CMK (cell line): ENCODE results near the gene RASGRF1.
A peak's percentile ranks its signal among the peaks of the same experiment; 100 is the strongest.

ENCODE experiments used
- DNase-seq: peaks from one replicate; pipeline ENCODE4 v3.0.0-alpha.2; 2010; ENCODE audit warnings: low read depth

Gene RASGRF1

DNA sequence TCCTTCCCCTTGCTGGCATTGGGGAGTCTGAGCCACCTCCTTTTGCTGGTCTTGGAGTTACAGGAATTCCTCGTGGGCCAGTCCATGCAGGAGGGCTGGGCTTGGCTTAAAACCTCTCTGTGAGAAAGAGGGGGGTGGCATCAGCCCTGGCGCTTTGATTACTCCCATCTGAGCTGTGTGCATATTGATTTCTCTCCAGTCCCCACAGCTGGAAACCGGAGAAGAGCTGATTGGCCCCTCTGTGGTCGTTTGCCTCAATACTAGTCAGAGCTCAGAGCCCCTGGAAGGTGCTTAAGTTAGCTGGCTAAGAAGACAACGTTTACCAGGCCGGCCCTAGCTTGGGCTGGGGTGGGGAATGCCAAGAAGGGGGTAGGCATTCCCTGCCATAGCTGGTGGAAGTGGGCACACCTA, 4.0 kb upstream of the RASGRF1 start:
- no peak for DNase-seq

DNA sequence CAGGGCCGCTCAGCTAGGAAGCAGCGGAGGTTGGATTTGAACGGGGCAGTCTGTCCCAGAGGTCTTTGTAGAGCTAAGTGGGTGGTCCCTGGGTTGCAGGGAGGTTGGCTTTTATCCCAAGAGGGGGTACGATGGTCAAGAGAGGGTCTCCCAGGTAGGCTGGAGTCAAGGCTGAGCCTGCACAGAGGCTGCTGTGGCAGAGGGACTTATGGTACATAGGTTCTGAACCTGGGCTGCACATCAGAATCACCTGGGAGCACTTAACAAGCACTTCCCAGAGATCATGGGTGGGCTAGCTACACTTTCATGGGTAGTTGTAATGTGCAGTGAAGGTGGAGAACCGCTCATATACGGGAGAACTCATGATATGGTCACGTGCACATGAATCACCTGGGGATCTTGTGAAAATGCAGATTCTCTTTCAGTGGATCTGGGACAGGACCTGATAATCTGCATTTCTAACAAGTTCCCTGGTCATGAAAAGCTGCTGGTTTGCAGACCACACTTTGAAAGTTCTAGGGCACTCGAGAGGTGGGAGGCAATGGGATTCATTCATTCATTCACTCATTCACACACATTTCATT, 2.9 kb upstream of the RASGRF1 start:
- DNase-seq = no peak

DNA sequence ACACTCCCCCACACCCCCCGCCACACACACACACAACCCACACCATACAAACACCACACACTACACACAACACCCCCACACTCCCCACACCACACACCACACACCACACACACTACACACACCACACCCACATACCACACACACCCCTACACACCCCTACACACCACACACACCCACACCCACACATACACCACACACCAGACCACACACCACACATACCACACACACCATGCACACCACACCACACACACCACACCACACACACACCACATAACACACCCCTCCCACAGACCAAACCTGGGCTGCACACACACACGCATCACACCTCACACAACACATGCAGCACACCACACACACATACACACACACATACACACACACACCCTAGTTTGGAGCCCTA, 1.8 kb upstream of the RASGRF1 start:
- no peak for DNase-seq

DNA sequence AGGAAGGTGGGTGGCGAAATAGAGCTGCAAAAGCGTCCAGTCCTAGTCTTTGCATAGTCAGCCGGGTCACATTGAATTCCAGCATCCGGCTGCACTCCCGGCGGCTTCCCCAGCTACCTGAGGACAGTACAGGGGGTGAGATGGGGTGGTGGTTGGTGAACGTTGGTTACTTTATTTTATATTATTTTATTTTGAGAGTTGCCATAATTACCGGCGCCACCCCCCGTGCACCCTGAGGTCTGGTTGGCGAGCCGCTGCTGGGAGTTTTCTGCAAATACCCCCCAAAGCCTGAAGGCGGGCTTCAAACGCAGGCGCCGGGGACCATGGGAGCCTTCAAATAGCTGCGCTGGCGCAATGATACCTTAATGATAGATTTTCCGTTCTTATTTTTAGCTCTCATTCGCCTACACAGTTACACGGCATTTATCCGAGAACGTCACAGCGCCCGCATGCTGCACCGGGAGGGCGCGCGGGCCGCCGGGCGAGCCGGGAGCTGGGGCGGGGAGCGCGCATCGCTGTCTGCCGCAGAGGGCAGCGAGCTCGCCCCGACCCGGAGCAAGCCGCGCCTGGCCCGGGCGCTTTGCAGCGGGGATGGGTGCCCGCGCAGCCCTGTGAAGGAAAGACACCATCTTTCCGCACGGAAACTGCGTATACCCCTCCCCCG, 756 bp upstream of the RASGRF1 start:
- no peak for DNase-seq

DNA sequence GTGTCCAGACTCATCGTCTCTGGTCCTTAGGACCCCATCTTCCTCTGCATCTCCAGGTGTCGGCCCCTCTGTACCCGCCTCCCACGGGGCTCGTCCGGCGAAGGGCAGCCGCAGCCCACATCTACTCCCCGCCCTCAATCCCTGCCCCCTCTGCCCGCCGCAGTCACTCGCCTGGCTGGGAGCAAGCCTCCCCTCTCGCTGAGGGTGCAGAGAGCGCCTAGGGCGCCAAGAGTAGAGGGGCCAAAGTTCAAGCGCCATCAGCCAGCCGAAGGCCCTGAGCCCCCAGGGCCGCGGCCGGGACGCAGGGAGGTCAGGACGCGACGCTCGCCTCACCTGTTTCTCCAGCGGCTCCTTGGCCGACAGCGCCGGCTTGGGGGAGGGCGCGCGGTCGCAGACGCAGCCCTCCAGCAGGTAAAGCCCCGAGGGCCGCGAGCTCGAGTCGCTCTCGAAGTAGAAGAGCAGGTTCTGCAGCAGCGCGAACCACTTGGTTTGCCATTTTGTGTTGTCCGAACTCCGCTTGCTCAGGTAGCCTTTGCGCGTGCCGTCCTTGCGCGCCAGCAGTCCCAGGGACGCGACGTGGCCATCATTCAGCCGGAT, 592 bp downstream of the RASGRF1 start:
- no peak for DNase-seq

DNA sequence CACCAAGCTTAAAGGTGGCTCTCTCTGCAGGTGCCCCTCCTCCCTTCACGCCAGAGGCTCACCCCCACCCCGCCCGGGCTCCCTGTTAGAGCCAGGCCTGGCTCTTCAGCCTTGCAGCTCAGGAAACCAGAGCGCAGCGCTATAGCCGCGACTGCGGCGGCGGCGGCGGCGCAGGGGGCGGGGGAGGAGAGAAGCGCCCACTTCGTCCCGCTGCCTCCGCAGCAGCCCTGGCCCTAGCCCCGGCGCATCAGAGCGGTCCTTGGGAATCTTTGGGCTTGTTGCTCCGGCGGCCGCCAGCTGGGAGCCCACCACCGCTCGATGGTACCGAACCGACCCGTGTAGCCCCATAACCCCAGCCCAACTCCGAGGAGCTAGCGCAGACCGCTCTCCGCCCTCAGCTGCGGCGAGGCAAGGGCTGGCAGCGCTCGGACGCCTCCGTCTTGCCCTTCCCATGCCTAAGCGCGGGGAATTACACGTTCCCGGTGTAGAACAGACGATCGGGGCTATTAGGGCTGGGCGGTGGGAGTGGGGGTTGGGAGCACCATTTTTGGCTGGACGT, 1.2 kb downstream of the RASGRF1 start:
- DNase-seq = no peak

DNA sequence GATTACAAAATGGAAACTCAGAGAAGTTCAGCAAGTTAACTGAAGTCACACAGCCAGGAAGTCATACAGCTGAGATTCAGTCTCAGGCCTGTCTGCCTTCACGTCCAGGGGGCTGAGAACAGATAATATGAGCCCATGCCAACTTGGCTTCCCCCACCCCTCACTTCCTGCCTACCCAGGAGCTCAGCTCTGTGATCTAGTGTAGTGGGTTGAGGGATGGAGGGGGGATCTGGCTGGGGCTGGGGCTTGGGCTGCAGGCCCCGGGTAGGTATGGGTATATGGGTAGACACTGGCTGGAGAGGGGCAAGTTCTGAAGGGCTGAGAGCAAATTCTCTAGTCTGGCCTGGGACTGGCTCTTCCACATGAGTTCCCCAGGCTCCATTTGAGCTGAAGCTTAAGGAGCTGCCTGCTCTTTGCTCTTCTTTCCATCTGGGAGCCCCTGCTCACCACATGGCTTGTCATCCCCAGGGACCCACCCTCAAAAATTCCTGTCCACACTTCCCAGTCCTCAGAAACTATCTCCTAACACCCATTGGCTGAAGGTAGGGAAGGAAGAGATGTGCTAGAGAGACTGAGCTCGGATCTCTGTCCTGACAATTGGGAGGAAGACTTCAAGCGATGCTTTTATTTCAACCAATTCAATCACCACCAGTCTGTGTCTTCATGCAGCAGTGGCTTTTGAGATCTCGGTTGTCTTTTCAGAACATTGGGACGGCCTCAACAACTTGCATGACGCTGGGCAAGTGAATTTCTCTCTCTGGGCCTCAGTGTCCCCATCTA, 2.0 kb downstream of the RASGRF1 start:
- no peak for DNase-seq

DNA sequence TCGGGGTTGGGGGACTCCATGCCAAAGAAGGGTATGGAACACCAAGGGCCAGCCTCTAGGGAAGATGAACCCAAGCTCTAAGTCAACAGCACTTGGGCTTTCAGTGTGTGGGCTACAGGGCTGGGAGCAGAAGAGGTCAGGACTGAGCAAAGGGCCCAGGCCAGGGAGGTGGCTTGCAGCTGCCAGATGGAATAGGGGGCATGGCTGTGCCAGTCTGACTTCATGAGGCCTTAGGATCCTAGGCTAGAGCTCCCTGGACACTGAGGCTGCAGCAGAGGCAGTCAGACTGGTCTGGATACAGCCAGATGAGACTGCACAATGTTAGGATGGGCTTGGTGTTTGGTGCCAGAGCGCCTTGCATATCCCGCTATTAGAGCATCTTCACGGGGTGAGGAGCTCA, 3.8 kb downstream of the RASGRF1 start:
- no peak for DNase-seq

DNA sequence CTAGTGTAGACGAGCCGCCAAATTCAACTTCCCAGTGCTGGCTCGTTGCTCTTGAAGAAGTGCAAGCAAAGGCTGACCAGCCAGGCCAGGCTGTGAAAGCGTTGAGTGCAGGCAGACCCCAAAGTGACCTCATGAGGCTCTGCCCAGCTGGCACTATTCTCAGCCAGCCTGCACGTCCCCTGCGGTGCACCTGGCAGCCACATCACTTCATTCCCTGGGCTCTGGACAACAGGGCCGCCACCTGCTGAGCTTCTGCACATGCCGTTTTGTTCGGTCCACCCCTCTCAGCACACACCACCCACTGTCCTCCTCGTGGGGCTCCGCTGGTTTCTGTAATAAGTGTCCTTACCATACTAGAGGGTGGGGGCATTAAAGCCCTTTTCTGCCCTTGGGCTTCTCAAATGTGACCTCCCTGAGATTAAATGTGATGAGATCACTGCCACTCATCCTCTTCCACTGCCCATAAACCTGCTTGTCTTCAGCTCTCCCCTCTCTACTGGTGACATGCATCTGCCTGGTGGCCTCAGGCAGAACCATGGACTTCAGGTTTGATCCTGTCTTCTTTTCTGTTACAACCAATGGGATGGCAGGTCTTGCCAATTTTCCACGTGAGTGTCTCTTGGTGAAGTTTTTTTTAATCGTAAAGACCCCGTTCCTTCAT, 6.1 kb downstream of the RASGRF1 start:
- no peak for DNase-seq

DNA sequence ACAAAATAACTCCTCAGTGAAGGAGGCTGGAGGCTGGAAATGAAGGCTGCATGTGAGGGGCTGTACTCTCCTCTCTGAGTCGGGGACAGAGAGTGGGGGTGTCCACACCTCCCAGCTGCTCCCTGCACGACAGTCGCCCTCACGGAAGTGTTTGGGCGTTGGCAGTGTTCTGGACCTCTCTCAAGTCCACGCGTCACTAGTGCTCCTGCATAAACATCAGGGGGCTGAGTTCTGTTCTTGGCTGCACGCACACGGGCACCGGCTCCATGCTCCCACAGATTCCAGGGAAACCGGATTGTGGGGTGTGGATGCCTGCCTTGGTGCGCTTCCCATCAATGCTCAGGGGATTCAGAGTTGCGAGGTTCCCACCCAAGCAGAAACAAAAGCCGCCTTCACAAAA, 7.4 kb downstream of the RASGRF1 start:
- no peak for DNase-seq

DNA sequence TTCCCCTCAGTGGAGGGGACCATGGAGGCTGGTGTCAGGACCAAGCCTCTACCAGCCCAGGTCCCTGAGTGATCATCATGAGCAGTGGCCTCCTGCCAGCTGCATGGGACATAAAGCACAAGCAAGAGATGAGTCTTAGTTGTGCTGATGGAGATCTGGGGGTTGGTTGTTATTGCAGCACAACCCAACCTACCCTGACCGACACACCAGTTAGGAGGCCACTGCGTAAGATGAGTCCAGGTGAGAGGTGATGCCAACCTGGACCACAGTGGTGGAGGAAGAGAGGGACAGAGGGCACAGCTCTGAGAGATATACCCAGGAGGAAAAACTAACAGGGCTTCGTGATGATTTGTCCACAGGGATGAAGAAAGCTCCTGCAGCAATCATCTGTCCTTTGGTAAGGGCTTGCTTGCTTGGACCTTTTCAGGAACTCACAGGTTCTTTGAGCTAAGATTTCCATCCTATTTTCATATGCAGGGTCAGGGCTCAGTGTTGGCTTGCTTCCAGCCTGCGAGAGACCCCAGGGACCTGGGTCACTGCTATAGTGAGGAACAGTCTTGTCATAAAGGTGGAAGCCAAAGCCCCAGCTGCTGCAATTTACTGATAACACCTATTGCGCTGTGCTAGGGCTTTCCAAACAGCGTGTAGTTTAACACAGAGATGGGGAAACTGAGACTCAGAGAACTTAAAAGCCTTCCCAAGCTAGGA, 8.1 kb downstream of the RASGRF1 start:
- no peak for DNase-seq

DNA sequence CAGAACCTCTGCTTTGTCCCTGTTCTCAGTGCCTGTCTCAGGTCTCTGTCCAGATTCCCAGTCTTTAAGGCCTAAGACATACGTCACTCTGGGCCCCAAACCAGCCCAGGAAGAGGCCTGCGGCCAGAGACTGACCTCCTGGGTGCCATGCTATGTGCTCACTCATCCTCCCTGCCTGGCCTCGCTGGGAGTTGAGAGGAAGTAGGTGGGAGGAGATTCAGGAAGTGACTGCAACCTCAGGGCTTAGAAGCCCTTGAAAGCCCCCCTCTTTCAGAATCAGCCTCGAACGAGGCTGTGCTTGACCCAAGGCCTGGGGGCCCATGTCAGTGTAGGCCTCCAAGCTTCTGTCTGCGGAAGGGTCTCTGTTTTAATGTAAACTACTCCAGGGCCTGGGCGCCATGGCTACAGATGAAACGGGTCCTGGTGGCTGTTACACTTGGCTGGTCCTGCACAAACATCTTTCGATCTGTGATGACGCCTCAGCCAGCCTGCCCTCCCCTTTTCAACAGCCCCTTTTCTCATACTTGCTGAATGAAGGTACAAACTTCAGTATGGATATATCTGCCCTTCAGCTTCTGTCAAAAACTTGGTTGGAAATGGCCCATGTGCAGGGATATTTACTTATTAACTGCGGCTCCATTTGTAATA, 11.7 kb downstream of the RASGRF1 start:
- peak; percentile 22 for DNase-seq

DNA sequence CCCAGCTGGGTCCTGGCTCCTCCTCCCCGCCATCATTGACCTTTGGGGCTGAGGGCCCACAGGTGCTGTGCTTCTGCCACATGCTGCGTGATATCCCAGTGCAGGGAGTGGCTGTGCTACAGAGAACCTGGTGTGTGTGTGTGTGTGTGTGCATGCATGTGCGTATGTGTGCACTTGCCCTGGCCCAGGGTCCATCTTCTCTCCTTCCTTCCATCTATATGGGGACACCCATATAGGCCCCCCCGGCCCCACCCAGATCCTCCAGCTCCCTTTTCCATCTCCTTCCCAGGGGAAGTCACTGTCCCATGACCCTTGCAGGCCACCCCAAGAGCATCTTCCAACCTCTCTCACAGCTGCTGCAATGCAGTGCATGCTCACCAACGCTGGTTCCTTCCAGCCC, 12.6 kb downstream of the RASGRF1 start:
- no peak for DNase-seq

DNA sequence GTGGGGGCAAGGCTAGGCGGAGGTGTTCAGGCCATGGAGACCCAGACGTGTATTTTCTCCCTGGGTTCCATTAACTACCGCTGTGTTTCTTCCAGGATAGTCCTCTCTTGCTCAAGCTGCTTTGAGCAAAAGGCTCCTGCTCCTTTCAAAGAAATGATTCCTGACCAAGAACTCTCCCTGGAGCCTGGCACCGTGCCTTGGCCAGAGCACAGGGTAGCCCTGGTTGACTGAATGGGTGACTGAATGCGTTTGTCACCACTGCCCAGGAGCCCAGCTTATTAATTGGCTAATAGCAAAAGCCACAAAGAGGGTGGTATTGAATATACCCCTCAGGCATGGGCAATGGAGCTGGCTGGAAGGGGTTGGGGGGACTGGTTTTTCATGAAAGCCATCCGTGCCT, 13.9 kb downstream of the RASGRF1 start:
- no peak for DNase-seq

DNA sequence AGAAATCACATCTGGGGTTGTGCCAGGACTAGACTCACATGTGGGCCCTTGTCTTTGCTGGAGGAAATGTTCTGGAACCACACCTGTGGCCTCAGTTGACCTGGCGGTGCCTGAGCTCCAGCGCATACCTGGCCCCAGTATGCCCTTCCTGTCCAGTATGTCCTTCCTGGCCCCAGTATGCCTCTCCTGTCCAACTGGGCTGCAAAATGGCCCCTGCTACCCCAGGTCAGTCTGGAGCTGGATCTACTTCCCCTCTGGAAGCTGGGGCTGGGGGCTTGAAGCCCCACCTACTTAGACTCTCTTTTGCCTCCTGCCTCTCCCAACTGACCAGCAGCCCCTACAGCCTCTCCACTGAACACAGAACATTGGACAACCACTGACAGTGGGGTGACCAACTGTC, 15.3 kb downstream of the RASGRF1 start:
- no peak for DNase-seq

DNA sequence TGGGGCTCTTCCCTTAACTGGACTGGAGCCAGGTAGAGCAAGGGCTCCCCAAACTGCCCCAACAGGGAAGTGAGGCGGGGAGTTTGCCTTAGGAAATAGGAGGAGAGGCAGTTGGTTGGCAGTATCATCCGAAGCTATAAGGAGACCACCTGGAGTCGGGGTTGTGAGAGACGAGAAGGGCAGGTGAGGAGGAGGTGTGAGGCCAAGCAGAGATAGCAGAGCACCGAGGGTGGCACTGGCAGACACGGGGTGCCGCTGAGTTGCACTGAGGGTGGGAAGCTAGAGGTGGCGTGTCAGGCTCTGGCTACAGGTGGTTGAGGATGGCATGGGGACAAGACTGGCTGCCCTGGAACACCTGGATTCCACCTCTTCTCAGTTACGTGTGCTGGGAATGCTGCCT, 17.2 kb downstream of the RASGRF1 start:
- no peak for DNase-seq

DNA sequence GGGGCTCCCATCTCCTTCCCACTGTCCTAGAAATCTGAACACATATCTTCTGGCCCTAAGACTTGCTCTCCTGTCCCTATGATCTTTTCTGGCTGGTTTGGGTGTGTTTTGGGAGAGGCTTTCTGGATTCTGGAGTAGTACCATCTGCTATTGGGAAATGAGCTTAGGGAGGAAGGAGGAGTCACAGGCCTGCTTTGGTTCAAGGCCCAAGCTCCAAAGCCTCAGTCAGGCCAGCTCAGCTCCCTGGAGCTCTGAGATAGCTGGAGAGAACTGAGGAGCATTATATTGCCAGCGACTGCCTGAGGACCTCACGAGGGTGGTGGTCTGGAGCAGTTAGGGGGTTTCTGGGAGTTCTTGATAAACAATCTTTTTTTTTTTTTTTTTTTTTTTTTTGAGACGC, 18.7 kb downstream of the RASGRF1 start:
- DNase-seq = no peak

DNA sequence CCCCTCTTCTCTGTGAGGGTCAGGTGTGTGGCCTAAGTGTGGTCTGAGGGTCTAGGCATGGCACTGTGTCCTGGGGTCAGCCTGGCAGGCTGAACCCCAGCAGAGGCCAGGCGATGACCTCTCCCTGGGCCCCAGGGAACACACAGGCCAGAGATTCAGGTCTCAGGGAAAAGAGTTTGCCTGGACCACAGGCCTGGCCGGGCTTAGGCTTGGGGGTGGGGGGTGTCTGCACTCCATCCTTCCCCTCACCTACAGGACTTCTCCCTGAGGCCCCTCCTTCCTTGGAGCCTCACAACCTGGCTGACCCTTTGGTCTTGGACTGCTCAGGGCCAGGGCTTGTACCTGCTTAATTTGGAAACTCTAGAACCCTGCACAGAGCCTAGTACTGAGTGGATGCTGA, 21.8 kb downstream of the RASGRF1 start:
- DNase-seq = no peak

DNA sequence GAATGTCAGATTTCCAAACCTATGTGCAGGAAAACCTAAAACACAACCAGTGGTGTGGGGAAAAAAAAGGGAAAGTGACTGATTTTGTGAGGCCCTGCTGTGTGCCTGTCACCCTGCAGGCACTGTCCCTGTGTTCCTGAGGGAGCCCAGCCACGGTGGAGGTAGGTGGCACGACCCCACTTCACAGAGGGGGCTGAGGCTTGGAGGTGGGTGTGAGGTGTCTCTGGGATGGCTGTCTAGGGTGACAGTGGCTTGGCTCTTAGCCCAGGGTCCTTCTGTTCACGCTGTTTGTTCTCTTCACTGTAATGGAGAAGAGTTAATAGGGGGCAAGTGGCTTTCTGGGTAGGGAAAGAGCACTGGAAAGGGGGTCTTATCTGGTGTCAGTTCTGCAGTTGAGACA, 22.6 kb downstream of the RASGRF1 start:
- DNase-seq = no peak

DNA sequence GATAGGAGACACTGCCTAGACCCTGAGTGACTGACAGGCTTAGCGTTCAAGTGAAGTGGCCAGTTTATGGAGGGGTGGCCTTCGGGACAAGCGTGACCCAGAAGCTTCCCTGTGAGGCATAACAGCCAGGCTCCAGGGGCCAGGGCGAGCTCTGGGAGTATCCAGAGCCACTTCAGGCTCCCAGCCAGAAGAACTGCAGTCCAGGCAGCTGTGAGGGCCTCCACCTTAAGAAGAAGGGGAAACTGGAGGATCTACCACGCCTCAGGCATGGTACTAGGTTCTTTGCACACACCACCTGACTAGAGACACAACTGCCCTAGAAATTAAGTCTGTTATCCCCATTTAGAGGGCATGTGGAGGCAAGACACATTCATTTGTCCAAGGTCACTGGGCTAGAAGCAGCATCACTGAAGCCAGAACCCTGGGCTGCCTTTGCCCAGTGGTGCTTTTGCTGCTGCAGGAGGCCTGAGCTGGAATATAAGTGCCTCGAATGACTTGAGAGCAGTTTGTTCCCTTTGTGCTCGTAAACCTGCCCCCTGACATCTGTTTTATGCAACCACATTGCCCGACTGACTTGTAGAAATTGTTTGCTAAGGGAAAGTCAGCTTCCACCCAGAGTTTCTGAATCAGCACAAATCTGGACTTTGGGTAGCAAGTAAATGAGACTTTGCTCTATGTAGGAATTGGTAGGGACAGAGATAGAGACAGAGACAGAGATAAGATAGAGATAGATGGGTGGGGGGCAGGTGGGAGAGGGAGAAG, 23.3 kb downstream of the RASGRF1 start:
- DNase-seq = no peak
